ENCODE results near the gene CISH. TPM values are rescaled to one million over a fixed set of nuclear protein-coding genes. Genes with fewer than 3 reads are reported as not detected.

Gene CISH
- total and polyA plus RNA-seq, 9 of the 15 experiments (the other 6 are each of a cell fraction or from before 2014, with no cell fraction given), result 1.7 to 47.7 (median 18.3) TPM

- TF ChIP-seq ZBTB1 (CRISPR knock-in tag; IDR thresholded peaks at IDR 0.05; ENCODE audit: borderline replicate concordance, low read depth) (no peak), ZNF174 (CRISPR knock-in tag; IDR thresholded peaks at IDR 0.05) (no peak), MEF2D (tag; conservative IDR thresholded peaks at IDR 0.05; ENCODE audit: low read depth) (no peak), GTF2A2 (tag; IDR thresholded peaks at IDR 0.05) (no peak), PHB (CRISPR knock-in tag; IDR thresholded peaks at IDR 0.05) (no peak), BDP1 (IDR thresholded peaks at IDR 0.05; ENCODE audit: insufficient read depth, insufficient read length) (no peak), THAP12 (CRISPR knock-in tag; IDR thresholded peaks at IDR 0.05) (no peak)
- TF ChIP-seq, protein P1, sequence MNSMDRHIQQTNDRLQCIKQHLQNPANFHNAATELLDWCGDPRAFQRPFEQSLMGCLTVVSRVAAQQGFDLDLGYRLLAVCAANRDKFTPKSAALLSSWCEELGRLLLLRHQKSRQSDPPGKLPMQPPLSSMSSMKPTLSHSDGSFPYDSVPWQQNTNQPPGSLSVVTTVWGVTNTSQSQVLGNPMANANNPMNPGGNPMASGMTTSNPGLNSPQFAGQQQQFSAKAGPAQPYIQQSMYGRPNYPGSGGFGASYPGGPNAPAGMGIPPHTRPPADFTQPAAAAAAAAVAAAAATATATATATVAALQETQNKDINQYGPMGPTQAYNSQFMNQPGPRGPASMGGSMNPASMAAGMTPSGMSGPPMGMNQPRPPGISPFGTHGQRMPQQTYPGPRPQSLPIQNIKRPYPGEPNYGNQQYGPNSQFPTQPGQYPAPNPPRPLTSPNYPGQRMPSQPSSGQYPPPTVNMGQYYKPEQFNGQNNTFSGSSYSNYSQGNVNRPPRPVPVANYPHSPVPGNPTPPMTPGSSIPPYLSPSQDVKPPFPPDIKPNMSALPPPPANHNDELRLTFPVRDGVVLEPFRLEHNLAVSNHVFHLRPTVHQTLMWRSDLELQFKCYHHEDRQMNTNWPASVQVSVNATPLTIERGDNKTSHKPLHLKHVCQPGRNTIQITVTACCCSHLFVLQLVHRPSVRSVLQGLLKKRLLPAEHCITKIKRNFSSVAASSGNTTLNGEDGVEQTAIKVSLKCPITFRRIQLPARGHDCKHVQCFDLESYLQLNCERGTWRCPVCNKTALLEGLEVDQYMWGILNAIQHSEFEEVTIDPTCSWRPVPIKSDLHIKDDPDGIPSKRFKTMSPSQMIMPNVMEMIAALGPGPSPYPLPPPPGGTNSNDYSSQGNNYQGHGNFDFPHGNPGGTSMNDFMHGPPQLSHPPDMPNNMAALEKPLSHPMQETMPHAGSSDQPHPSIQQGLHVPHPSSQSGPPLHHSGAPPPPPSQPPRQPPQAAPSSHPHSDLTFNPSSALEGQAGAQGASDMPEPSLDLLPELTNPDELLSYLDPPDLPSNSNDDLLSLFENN (IDR thresholded peaks at IDR 0.05; ENCODE audit: low read depth in 2 of 2, low read length in 2 of 2), result no peak
- TF ChIP-seq, protein P2, sequence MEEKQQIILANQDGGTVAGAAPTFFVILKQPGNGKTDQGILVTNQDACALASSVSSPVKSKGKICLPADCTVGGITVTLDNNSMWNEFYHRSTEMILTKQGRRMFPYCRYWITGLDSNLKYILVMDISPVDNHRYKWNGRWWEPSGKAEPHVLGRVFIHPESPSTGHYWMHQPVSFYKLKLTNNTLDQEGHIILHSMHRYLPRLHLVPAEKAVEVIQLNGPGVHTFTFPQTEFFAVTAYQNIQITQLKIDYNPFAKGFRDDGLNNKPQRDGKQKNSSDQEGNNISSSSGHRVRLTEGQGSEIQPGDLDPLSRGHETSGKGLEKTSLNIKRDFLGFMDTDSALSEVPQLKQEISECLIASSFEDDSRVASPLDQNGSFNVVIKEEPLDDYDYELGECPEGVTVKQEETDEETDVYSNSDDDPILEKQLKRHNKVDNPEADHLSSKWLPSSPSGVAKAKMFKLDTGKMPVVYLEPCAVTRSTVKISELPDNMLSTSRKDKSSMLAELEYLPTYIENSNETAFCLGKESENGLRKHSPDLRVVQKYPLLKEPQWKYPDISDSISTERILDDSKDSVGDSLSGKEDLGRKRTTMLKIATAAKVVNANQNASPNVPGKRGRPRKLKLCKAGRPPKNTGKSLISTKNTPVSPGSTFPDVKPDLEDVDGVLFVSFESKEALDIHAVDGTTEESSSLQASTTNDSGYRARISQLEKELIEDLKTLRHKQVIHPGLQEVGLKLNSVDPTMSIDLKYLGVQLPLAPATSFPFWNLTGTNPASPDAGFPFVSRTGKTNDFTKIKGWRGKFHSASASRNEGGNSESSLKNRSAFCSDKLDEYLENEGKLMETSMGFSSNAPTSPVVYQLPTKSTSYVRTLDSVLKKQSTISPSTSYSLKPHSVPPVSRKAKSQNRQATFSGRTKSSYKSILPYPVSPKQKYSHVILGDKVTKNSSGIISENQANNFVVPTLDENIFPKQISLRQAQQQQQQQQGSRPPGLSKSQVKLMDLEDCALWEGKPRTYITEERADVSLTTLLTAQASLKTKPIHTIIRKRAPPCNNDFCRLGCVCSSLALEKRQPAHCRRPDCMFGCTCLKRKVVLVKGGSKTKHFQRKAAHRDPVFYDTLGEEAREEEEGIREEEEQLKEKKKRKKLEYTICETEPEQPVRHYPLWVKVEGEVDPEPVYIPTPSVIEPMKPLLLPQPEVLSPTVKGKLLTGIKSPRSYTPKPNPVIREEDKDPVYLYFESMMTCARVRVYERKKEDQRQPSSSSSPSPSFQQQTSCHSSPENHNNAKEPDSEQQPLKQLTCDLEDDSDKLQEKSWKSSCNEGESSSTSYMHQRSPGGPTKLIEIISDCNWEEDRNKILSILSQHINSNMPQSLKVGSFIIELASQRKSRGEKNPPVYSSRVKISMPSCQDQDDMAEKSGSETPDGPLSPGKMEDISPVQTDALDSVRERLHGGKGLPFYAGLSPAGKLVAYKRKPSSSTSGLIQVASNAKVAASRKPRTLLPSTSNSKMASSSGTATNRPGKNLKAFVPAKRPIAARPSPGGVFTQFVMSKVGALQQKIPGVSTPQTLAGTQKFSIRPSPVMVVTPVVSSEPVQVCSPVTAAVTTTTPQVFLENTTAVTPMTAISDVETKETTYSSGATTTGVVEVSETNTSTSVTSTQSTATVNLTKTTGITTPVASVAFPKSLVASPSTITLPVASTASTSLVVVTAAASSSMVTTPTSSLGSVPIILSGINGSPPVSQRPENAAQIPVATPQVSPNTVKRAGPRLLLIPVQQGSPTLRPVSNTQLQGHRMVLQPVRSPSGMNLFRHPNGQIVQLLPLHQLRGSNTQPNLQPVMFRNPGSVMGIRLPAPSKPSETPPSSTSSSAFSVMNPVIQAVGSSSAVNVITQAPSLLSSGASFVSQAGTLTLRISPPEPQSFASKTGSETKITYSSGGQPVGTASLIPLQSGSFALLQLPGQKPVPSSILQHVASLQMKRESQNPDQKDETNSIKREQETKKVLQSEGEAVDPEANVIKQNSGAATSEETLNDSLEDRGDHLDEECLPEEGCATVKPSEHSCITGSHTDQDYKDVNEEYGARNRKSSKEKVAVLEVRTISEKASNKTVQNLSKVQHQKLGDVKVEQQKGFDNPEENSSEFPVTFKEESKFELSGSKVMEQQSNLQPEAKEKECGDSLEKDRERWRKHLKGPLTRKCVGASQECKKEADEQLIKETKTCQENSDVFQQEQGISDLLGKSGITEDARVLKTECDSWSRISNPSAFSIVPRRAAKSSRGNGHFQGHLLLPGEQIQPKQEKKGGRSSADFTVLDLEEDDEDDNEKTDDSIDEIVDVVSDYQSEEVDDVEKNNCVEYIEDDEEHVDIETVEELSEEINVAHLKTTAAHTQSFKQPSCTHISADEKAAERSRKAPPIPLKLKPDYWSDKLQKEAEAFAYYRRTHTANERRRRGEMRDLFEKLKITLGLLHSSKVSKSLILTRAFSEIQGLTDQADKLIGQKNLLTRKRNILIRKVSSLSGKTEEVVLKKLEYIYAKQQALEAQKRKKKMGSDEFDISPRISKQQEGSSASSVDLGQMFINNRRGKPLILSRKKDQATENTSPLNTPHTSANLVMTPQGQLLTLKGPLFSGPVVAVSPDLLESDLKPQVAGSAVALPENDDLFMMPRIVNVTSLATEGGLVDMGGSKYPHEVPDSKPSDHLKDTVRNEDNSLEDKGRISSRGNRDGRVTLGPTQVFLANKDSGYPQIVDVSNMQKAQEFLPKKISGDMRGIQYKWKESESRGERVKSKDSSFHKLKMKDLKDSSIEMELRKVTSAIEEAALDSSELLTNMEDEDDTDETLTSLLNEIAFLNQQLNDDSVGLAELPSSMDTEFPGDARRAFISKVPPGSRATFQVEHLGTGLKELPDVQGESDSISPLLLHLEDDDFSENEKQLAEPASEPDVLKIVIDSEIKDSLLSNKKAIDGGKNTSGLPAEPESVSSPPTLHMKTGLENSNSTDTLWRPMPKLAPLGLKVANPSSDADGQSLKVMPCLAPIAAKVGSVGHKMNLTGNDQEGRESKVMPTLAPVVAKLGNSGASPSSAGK (IDR thresholded peaks at IDR 0.05), result 0 out of 2 replicates have a peak, but pooled peaks have one; percentile 19
Measured at GRCh38 chr3:50607271-50608091, 4.1 kb downstream of the CISH start (continued).

Data from K562 (cell line).